MM.1S (cell line): ENCODE results near the gene XYLT1.

ENCODE experiments used
- CTCF ChIP-seq: fragments of 300-600 bp; sonication (generic); IDR thresholded peaks from 2 replicates; pipeline ENCODE4 v1.5.1; 2016; ENCODE audit warnings: antibody characterized with exemption, low read length, mixed read lengths
- EZH2 ChIP-seq: fragments of 300-600 bp; sonication (generic); optimal IDR thresholded peaks from 2 replicates; pipeline ENCODE3; 2017; ENCODE audit warnings: low read depth, mild to moderate bottlenecking, antibody characterized with exemption, low read length, mixed read lengths
- EZH2phosphoT487 ChIP-seq: fragments of 300-600 bp; sonication (generic); IDR thresholded peaks from 2 replicates; pipeline ENCODE4 v1.6.1; 2018; ENCODE audit warnings: antibody characterized with exemption, low read length

- no peak for TF ChIP-seq CTCF
- no peak for TF ChIP-seq EZH2
- TF ChIP-seq EZH2phosphoT487, result no peak
These were observed 326.3 kb downstream of the XYLT1 start for GRCh38 chr16:17144431-17144830.
